Neuronal stem cell (in vitro differentiated cells): ENCODE results near the gene DIDO1.

Source experiments
- DNase-seq: peaks from one replicate; pipeline ENCODE4 v3.0.0-alpha.2; 2013; ENCODE audit warnings: low spot score
- H2AFZ ChIP-seq: one replicate; pipeline ENCODE4 v1.6.1; 2013; ENCODE audit warnings: mild to moderate bottlenecking, low read length, inconsistent platforms
- H2AK5ac ChIP-seq: 2 replicates; pipeline ENCODE4 v1.6.1; 2013; ENCODE audit warnings: low read depth, mild to moderate bottlenecking, inconsistent platforms, low read length, moderate library complexity, mixed read lengths
- H2BK120ac ChIP-seq: 2 replicates; pipeline ENCODE4 v1.6.1; 2013; ENCODE audit warnings: low read depth, mild to moderate bottlenecking, inconsistent platforms, low read length, moderate library complexity, mixed read lengths
- H2BK12ac ChIP-seq: one replicate; pipeline ENCODE4 v1.6.1; 2013; ENCODE audit warnings: low read length, inconsistent platforms
- H2BK15ac ChIP-seq: 2 replicates; pipeline ENCODE4 v1.6.1; 2013; ENCODE audit warnings: mild to moderate bottlenecking, low read length, inconsistent platforms, mixed read lengths
- H2BK5ac ChIP-seq: one replicate; pipeline ENCODE4 v1.6.1; 2013; ENCODE audit warnings: inconsistent platforms, mild to moderate bottlenecking, low read length, moderate library complexity
- H3K14ac ChIP-seq: one replicate; pipeline ENCODE4 v1.6.1; 2013; ENCODE audit warnings: low read length, inconsistent platforms
- H3K18ac ChIP-seq: 2 replicates; pipeline ENCODE4 v1.6.1; 2013; ENCODE audit warnings: low read length, inconsistent platforms
- H3K23ac ChIP-seq: 2 replicates; pipeline ENCODE4 v1.6.1; 2013; ENCODE audit warnings: low read depth, mild to moderate bottlenecking, mixed read lengths, low read length, inconsistent platforms; ENCODE audit not compliant: poor library complexity
- H3K27ac ChIP-seq: replicated peaks from 3 replicates; pipeline ENCODE4 v1.5.1; 2013; ENCODE audit warnings: low read length, inconsistent platforms
- H3K27me3 ChIP-seq, 3 experiments: 2 replicates each; pipeline ENCODE4 v1.6.1; 2013; ENCODE audit warnings: low read length in 3 of 3, mild to moderate bottlenecking in 2 of 3, inconsistent platforms in 1 of 3, low read depth in 1 of 3, mixed read lengths in 1 of 3, moderate library complexity in 1 of 3; ENCODE audit not compliant: control insufficient read depth in 3 of 3, insufficient read depth in 3 of 3
- H3K36me3 ChIP-seq, 2 donors: replicated peaks in 1 of 2; 2 replicates each; pipeline ENCODE4 v1.6.1; 2013; ENCODE audit warnings: low read length in 2 of 2; ENCODE audit not compliant: control insufficient read depth in 2 of 2, insufficient read depth in 2 of 2
- H3K4ac ChIP-seq: 2 replicates; pipeline ENCODE4 v1.6.1; 2013; ENCODE audit warnings: inconsistent platforms, mild to moderate bottlenecking, low read length, moderate library complexity
- H3K4me1 ChIP-seq, 2 donors: 1 replicate in 1 of 2; 2 replicates in 1 of 2; pipeline ENCODE4 v1.6.1; 2013; ENCODE audit warnings: low read length in 2 of 2, low read depth in 1 of 2; ENCODE audit not compliant: control insufficient read depth in 2 of 2, insufficient read depth in 1 of 2
- H3K4me2 ChIP-seq: one replicate; pipeline ENCODE4 v1.6.1; 2013; ENCODE audit warnings: mild to moderate bottlenecking, low read length, inconsistent platforms; ENCODE audit not compliant: insufficient read depth, poor library complexity, severe bottlenecking
- H3K4me3 ChIP-seq, 2 donors: 2 replicates each; pipeline ENCODE4 v1.5.1; 2013; ENCODE audit warnings: low read length in 2 of 2, mild to moderate bottlenecking in 2 of 2, inconsistent platforms in 1 of 2, moderate library complexity in 1 of 2
- H3K79me1 ChIP-seq: one replicate; pipeline ENCODE4 v1.6.1; 2013; ENCODE audit warnings: low read depth, mild to moderate bottlenecking, inconsistent platforms, low read length, moderate library complexity
- H3K9ac ChIP-seq: one replicate; pipeline ENCODE4 v1.6.1; 2013; ENCODE audit warnings: mild to moderate bottlenecking, low read depth, low read length, inconsistent platforms; ENCODE audit not compliant: poor library complexity
- H3K9me3 ChIP-seq, 2 donors: replicated peaks in 1 of 2; 2 replicates each; pipeline versions ENCODE3 to v1.6.1; 2013; ENCODE audit warnings: low read length in 2 of 2, mild to moderate bottlenecking in 2 of 2, inconsistent platforms in 1 of 2, low read depth in 1 of 2, mixed read lengths in 1 of 2, moderate library complexity in 1 of 2; ENCODE audit not compliant: control insufficient read depth in 2 of 2, insufficient read depth in 1 of 2
- H4K8ac ChIP-seq: one replicate; pipeline ENCODE4 v1.6.1; 2013; ENCODE audit warnings: low read depth, mild to moderate bottlenecking, inconsistent platforms, low read length, moderate library complexity
- H4K91ac ChIP-seq: one replicate; pipeline ENCODE4 v1.6.1; 2013; ENCODE audit warnings: low read length, low read depth, mild to moderate bottlenecking, inconsistent platforms; ENCODE audit not compliant: poor library complexity
- WGBS, 2 donors: extraction: QIAGEN DNeasy Blood & Tissue Kit; methylation state at CpG; one replicate each; pipeline ENCODE4 v1.1.7; 2013; ENCODE audit warnings: missing lambda C conversion rate in 2 of 2, mixed read lengths in 1 of 2; ENCODE audit not compliant: insufficient read length in 2 of 2, insufficient replicate concordance in 1 of 2; ENCODE audit errors: extremely low coverage in 2 of 2; 5-methylcytosine and 5-hydroxymethylcytosine counted together

Gene DIDO1

GRCh38 chr20:62885046-62885895 lies 41.0 kb downstream of the DIDO1 start:
- no peak overlapping the region for H3K27ac ChIP-seq
- H2BK15ac ChIP-seq, result no peak overlapping the region
- H3K4ac ChIP-seq, result no peak overlapping the region
- peaks cover 30 to 69% of the 10 kb centered on the region in 2 donors for H3K36me3 ChIP-seq
- no peak overlapping the region for H4K91ac ChIP-seq
- no peak overlapping the region for H3K4me2 ChIP-seq
- peaks cover 0 to 8% of the 10 kb centered on the region in 2 donors for H3K9me3 ChIP-seq
- H3K14ac ChIP-seq, result no peak overlapping the region
- WGBS, 2 donors, result no CpG with 5 or more reads among the region's 20 CpGs
- H2BK5ac ChIP-seq, result no peak overlapping the region
- no peak overlapping the region for H3K18ac ChIP-seq
- peaks cover 0 to 2% of the 10 kb centered on the region in 2 donors for H3K4me1 ChIP-seq
- H3K23ac ChIP-seq, result no peak overlapping the region
- no peak overlapping the region for H4K8ac ChIP-seq
- no peaks in the 10 kb centered on the region for H3K27me3 ChIP-seq
- no peak overlapping the region for H2AFZ ChIP-seq
- no peak overlapping the region for H2BK12ac ChIP-seq
- no peak for DNase-seq
- H3K9ac ChIP-seq, result no peak overlapping the region
- no peak overlapping the region for H2BK120ac ChIP-seq
- H3K79me1 ChIP-seq, result peaks cover 5% of the 10 kb centered on the region
- H3K4me3 ChIP-seq, result no peak overlapping the region
- no peak overlapping the region for H2AK5ac ChIP-seq

GRCh38 chr20:62884556-62884955 lies 41.7 kb downstream of the DIDO1 start:
- Histone ChIP-seq H3K27ac (no peak overlapping the region), H3K27me3 (peaks cover 0 to under 1% (median 0%) of the 10 kb centered on the region in 3 experiments), H3K9ac (no peak overlapping the region), H3K9me3 (peaks cover 0 to 8% of the 10 kb centered on the region in 2 donors), H2AFZ (no peak overlapping the region), H2BK5ac (no peak overlapping the region), H2BK120ac (no peak overlapping the region), H2AK5ac (no peak overlapping the region), H4K91ac (no peak overlapping the region), H3K23ac (no peak overlapping the region), H3K4me1 (peaks cover 0 to 2% of the 10 kb centered on the region in 2 donors), H3K4ac (no peak overlapping the region), H3K18ac (no peak overlapping the region), H3K4me3 (no peak overlapping the region), H2BK12ac (no peak overlapping the region), H2BK15ac (no peak overlapping the region), H4K8ac (no peak overlapping the region), H3K79me1 (peaks cover 5% of the 10 kb centered on the region), H3K36me3 (peaks cover 25 to 68% of the 10 kb centered on the region in 2 donors), H3K14ac (no peak overlapping the region), H3K4me2 (no peak overlapping the region)
- no peak for DNase-seq
- no CpG with 5 or more reads among the region's 8 CpGs for WGBS, 2 donors

- Histone ChIP-seq H2BK12ac (no peak overlapping the region), H3K4me2 (no peak overlapping the region), H3K36me3 (peaks cover 8 to 46% of the 10 kb centered on the region in 2 donors), H4K91ac (no peak overlapping the region), H3K79me1 (no peaks in the 10 kb centered on the region), H2BK5ac (no peak overlapping the region), H3K23ac (no peak overlapping the region), H3K4me1 (peaks cover 0 to 2% of the 10 kb centered on the region in 2 donors), H3K4me3 (no peak overlapping the region), H3K18ac (no peak overlapping the region), H2BK15ac (no peak overlapping the region), H3K27ac (no peak overlapping the region), H2AK5ac (no peak overlapping the region), H2AFZ (no peak overlapping the region), H3K9ac (no peak overlapping the region), H2BK120ac (no peak overlapping the region), H3K14ac (no peak overlapping the region), H3K27me3 (peaks cover 0 to 6% (median 0%) of the 10 kb centered on the region in 3 experiments), H3K4ac (no peak overlapping the region), H3K9me3 (no peaks in the 10 kb centered on the region), H4K8ac (no peak overlapping the region)
- no CpG with 5 or more reads among the region's 15 CpGs for WGBS, 2 donors
- no peak for DNase-seq
These were observed 43.9 kb downstream of the DIDO1 start for GRCh38 chr20:62882426-62882825.

GRCh38 chr20:62881662-62882395 lies 44.5 kb downstream of the DIDO1 start:
- H3K4me1 ChIP-seq, result peaks cover 0 to 1% of the 10 kb centered on the region in 2 donors
- no CpG with 5 or more reads among the region's 46 CpGs for WGBS, 2 donors
- no peak for DNase-seq
- H3K18ac ChIP-seq, result no peak overlapping the region
- H3K9ac ChIP-seq, result no peak overlapping the region
- H3K79me1 ChIP-seq, result no peaks in the 10 kb centered on the region
- H3K27ac ChIP-seq, result no peak overlapping the region
- H2BK12ac ChIP-seq, result no peak overlapping the region
- no peaks in the 10 kb centered on the region for H3K9me3 ChIP-seq
- no peak overlapping the region for H2BK5ac ChIP-seq
- peaks cover 0 to 6% (median 0%) of the 10 kb centered on the region in 3 experiments for H3K27me3 ChIP-seq
- H3K14ac ChIP-seq, result no peak overlapping the region
- no peak overlapping the region for H3K4ac ChIP-seq
- no peak overlapping the region for H3K4me3 ChIP-seq
- no peak overlapping the region for H3K23ac ChIP-seq
- no peak overlapping the region for H3K4me2 ChIP-seq
- H2AK5ac ChIP-seq, result no peak overlapping the region
- no peak overlapping the region for H2BK15ac ChIP-seq
- H3K36me3 ChIP-seq, result peaks cover 6 to 40% of the 10 kb centered on the region in 2 donors
- H2BK120ac ChIP-seq, result no peak overlapping the region
- no peak overlapping the region for H4K91ac ChIP-seq
- H4K8ac ChIP-seq, result no peak overlapping the region
- H2AFZ ChIP-seq, result no peak overlapping the region
